Gastrocnemius medialis (tissue), 4 donors: ENCODE results near the gene MYL4.

Experiments used
- POLR2A ChIP-seq, 2 donors: fragments of 450-650 bp; IDR thresholded peaks; one replicate each; pipeline ENCODE4 v1.6.1; 2017; ENCODE audit warnings: antibody characterized with exemption in 2 of 2, mild to moderate bottlenecking in 2 of 2, moderate library complexity in 2 of 2
- TF ChIP-seq, protein P1 (sequence below), 5 experiments: fragments of 450-650 bp in 3 of 5; fragments of 200-600 bp in 2 of 5; sonication (generic) in 2 of 5; IDR thresholded peaks in 4 of 5; conservative IDR thresholded peaks in 1 of 5; 1 replicate in 4 of 5; 2 replicates in 1 of 5; pipeline ENCODE4 v1.5.1; 2016 to 2019; ENCODE audit warnings: antibody characterized with exemption in 5 of 5, mild to moderate bottlenecking in 3 of 5, moderate library complexity in 3 of 5

DNA sequence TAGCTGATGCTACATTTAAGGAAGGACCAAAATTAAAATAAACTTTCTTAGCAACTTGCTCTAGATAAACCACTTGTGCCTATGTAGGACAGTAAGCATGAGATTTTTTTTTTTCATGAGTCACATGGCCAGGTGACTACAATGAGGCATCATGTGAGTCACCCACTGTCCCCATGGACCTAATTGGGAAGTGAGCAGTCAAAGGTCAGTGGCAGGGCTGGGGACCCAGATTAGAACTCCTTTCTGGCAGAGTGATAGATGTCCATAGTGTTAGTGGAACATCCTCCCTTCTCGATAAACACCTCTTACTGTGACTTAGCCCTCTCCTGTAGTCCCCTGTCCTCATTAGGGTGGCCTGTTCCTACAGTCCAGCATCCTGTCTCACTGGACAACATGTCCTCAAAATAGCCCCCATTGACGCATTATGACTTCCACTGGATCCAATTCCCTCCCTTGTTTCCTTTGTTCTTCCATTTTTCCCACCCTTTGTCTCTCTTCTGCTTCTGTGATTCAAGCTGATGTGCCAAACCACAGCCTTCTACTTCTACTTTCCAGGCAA lies 56.9 kb downstream of the MYL4 start:
- TF ChIP-seq, protein P1, sequence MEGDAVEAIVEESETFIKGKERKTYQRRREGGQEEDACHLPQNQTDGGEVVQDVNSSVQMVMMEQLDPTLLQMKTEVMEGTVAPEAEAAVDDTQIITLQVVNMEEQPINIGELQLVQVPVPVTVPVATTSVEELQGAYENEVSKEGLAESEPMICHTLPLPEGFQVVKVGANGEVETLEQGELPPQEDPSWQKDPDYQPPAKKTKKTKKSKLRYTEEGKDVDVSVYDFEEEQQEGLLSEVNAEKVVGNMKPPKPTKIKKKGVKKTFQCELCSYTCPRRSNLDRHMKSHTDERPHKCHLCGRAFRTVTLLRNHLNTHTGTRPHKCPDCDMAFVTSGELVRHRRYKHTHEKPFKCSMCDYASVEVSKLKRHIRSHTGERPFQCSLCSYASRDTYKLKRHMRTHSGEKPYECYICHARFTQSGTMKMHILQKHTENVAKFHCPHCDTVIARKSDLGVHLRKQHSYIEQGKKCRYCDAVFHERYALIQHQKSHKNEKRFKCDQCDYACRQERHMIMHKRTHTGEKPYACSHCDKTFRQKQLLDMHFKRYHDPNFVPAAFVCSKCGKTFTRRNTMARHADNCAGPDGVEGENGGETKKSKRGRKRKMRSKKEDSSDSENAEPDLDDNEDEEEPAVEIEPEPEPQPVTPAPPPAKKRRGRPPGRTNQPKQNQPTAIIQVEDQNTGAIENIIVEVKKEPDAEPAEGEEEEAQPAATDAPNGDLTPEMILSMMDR (IDR thresholded peaks at IDR 0.05 in 4 of 5, conservative IDR thresholded peaks at IDR 0.05 in 1 of 5): no peak
- TF ChIP-seq POLR2A (IDR thresholded peaks at IDR 0.05): no peak
